ENCODE results near the gene LYSMD4. TPM values are rescaled to one million over a fixed set of nuclear protein-coding genes. Genes with fewer than 3 reads are reported as not detected.

LYSMD4 gene
- total and polyA plus RNA-seq, 9 donors: 8.0 to 15.5 (median 9.7) TPM

GRCh38 chr15:99709243-99709986, 23.8 kb downstream of the LYSMD4 start:
- peaks cover 39% of the 10 kb centered on the region for H3K4me1 ChIP-seq (ENCODE audit: control insufficient read depth, insufficient read depth, low read length)
- WGBS (ENCODE audit: insufficient coverage): 81% methylated on average over 10 of the region's 16 CpGs
- H3K4me3 ChIP-seq (ENCODE audit: low read length): no peak overlapping the region
- no peaks in the 10 kb centered on the region for H3K9me3 ChIP-seq (replicated peaks; ENCODE audit: control insufficient read depth, low read depth, low read length)
- H3K27ac ChIP-seq (ENCODE audit: low read length): peak overlapping the region; percentile 23
- DNase-seq: no peak
- no peaks in the 10 kb centered on the region for H3K27me3 ChIP-seq (ENCODE audit: control insufficient read depth, insufficient read depth, low read length)
- peaks cover 50% of the 10 kb centered on the region for H3K36me3 ChIP-seq (ENCODE audit: control insufficient read depth, insufficient read depth, low read length)

GRCh38 chr15:99708563-99708962, 24.7 kb downstream of the LYSMD4 start:
- no peaks in the 10 kb centered on the region for H3K27me3 ChIP-seq (ENCODE audit: control insufficient read depth, insufficient read depth, low read length)
- no peaks in the 10 kb centered on the region for H3K9me3 ChIP-seq (replicated peaks; ENCODE audit: control insufficient read depth, low read depth, low read length)
- no peak overlapping the region for H3K4me3 ChIP-seq (ENCODE audit: low read length)
- 32% methylated on average over 6 of the region's 7 CpGs for whole genome bisulfite sequencing (ENCODE audit: insufficient coverage)
- peak; percentile 77 for DNase-seq
- H3K4me1 ChIP-seq (ENCODE audit: control insufficient read depth, insufficient read depth, low read length): peaks cover 39% of the 10 kb centered on the region
- H3K27ac ChIP-seq (ENCODE audit: low read length): peak overlapping the region; percentile 23
- peaks cover 46% of the 10 kb centered on the region for H3K36me3 ChIP-seq (ENCODE audit: control insufficient read depth, insufficient read depth, low read length)

DNA sequence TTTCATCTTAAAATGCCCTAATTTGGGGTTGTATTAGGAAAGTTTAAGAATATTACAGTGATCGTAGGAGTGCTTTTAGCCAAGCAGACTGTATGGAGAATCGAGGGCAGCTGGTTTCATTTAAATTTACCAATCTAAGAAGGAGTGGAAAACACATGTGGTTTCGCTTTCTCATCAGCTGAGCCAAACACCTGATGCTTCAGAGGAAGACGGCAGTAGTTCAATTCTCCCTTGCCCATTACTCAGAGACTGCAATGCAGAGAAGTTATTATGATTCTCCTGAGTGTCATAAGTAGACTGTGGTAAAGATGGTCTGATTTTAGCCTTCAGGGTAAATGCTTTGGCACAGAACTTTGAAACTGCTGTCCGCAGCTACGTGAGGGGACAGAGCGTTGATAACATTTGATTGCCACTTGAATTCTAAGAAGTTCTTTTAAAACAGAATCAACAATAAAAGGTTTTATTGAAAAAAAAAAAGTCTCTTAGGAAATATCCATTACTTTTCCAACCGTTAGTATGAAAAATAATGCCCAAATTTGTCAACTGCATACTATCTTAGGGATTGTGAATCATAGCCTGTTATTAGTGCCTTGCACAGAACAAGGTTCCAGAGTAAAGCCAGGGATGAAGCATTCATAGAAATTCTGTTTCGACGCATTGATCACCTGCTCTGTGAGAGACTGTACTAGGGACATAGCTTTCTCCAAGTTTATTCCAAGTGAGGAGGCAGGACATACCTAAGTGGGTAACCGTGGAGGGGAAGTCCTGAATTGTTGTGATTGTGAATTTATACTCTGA, 25.6 kb downstream of the LYSMD4 start:
- 25% methylated on average over 1 of the region's 11 CpGs for WGBS (ENCODE audit: insufficient coverage)
- H3K27ac ChIP-seq (ENCODE audit: low read length): peak overlapping the region; percentile 68
- peaks cover 39% of the 10 kb centered on the region for H3K4me1 ChIP-seq (ENCODE audit: control insufficient read depth, insufficient read depth, low read length)
- no peaks in the 10 kb centered on the region for H3K9me3 ChIP-seq (replicated peaks; ENCODE audit: control insufficient read depth, low read depth, low read length)
- no peak overlapping the region for H3K4me3 ChIP-seq (ENCODE audit: low read length)
- H3K36me3 ChIP-seq (ENCODE audit: control insufficient read depth, insufficient read depth, low read length): peaks cover 41% of the 10 kb centered on the region
- peak; percentile 92 for DNase-seq
- H3K27me3 ChIP-seq (ENCODE audit: control insufficient read depth, insufficient read depth, low read length): no peaks in the 10 kb centered on the region

DNA sequence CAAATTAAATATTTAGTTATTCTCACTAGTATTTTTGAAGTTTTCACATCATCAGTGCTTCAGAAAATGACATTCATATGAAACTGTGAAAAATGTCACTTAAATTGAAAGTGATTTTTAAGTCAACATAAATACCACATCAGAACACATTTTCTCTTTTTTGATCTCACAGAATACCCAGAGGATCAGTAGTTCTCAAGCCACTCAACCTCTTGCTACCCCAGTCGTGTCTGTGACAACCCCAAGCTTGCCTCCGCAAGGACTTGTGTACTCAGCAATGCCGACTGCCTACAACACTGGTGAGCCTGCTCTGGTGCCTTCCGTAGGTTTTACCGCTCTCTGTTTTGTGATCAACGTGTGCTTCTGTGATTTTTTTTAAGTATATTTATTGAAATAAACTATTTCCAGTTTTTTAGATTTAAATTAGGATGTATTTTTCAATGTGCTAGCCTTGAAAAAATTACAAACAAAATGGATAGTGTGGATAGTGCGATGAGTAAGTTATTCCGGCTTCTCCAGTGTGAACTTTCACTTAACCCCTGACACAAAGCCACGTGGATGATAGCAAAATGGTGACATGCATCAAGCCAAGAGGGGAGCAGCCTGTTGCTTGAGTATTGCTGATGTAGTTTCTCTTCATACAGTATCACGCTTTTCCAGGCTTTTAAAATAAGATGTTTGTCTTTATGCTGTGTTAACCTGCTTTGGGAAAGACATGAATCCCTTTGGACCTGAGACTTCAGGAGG, 26.5 kb downstream of the LYSMD4 start:
- WGBS (ENCODE audit: insufficient coverage): 78% methylated on average over 5 of the region's 10 CpGs
- Histone ChIP-seq H3K4me1 (ENCODE audit: control insufficient read depth, insufficient read depth, low read length) (peaks cover 32% of the 10 kb centered on the region), H3K9me3 (replicated peaks; ENCODE audit: control insufficient read depth, low read depth, low read length) (no peaks in the 10 kb centered on the region), H3K36me3 (ENCODE audit: control insufficient read depth, insufficient read depth, low read length) (peaks cover 32% of the 10 kb centered on the region), H3K4me3 (ENCODE audit: low read length) (no peak overlapping the region), H3K27me3 (ENCODE audit: control insufficient read depth, insufficient read depth, low read length) (no peaks in the 10 kb centered on the region), H3K27ac (ENCODE audit: low read length) (peak overlapping the region; percentile 68)
- DNase-seq: no peak

- Histone ChIP-seq H3K4me3 (ENCODE audit: low read length) (no peak overlapping the region), H3K27ac (ENCODE audit: low read length) (peak overlapping the region; percentile 72), H3K9me3 (replicated peaks; ENCODE audit: control insufficient read depth, low read depth, low read length) (no peaks in the 10 kb centered on the region), H3K4me1 (ENCODE audit: control insufficient read depth, insufficient read depth, low read length) (peaks cover 19% of the 10 kb centered on the region), H3K27me3 (ENCODE audit: control insufficient read depth, insufficient read depth, low read length) (no peaks in the 10 kb centered on the region), H3K36me3 (ENCODE audit: control insufficient read depth, insufficient read depth, low read length) (peaks cover 12% of the 10 kb centered on the region)
- no CpG with 5 or more reads among the region's 3 CpGs for WGBS (ENCODE audit: insufficient coverage)
- peak; percentile 92 for DNase-seq
Measured at GRCh38 chr15:99704444-99704838, 28.8 kb downstream of the LYSMD4 start.

DNA sequence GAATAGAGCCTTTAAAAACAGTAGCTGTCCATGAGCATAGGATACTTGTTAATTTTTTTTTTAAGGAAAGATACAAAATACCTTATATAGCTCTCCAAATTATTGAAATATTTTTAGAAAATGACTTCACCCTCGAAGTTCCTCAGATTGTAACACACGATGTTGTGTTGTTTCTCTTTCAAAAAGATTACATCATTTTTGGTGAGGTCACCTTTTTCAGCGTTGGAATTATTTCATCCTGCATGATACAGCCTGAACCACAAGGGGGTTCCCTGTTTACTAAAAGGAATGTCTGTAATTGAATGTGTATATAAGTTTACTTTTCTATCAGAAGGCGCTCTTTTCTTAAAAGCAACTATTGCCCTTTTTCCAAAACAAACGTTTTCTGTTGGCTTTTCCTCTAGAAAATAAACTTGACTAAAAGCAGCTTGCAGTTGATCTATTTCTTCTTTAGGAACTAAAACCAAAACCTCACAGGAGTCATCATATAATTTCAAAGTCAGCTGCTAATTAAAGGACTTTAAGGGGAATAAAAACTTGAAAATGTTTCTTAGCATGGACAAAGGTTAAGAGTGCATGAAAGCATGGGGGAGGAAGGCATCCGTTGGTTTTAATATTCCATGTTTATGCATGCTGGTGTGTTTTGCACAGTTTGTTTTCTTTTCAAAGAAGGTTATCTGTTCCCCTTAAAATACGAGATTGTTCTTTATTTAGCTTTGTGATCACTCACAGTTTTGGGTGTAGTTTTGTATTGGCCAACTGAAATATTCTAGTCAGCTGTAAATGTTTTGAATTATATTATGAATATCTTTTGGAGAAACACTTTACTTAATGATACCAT, 29.4 kb downstream of the LYSMD4 start:
- H3K9me3 ChIP-seq (replicated peaks; ENCODE audit: control insufficient read depth, low read depth, low read length): no peaks in the 10 kb centered on the region
- H3K4me3 ChIP-seq (ENCODE audit: low read length): no peak overlapping the region
- no CpG with 5 or more reads among the region's 7 CpGs for WGBS (ENCODE audit: insufficient coverage)

DNA sequence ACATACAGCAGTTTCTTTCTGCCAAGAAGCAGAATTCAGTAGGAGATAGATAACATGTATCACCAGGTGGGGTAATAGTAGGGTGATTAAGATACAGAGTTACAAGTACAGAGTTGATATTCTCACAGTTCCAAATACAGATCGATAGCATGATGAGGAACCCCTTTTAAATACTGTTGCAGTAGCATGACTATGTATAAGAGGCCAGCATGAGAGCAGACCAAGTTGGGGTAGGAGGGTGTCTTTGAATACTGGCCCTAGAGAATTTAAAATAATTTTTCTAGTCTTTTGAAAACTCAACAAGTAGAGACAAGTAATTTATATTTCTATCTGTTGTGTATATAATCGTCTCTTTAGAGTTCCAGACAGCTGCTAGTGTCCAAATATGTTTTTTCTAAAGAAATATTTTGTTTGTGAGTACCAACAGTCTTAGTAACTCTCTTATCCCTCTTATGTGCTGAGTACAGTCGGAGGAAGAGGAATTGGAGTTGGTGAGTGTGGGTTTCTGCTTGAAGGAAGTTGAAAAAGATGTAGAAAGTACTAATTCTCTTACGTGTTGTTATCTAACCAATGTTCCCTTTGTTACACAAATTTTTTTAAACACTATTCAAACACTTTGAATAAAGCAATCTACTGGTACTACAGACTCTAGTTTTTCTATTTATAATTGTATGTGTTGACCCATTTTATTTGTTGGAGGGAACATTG, 30.2 kb downstream of the LYSMD4 start:
- Histone ChIP-seq H3K36me3 (ENCODE audit: control insufficient read depth, insufficient read depth, low read length) (peaks cover 10% of the 10 kb centered on the region), H3K4me1 (ENCODE audit: control insufficient read depth, insufficient read depth, low read length) (peaks cover 7% of the 10 kb centered on the region), H3K9me3 (replicated peaks; ENCODE audit: control insufficient read depth, low read depth, low read length) (no peaks in the 10 kb centered on the region), H3K27me3 (ENCODE audit: control insufficient read depth, insufficient read depth, low read length) (no peaks in the 10 kb centered on the region), H3K27ac (ENCODE audit: low read length) (peak overlapping the region; percentile 72), H3K4me3 (ENCODE audit: low read length) (no peak overlapping the region)
- DNase-seq: peak; percentile 48
- no CpG with 5 or more reads among the region's 4 CpGs for WGBS (ENCODE audit: insufficient coverage)

More for the DNA sequence above, 29.4 kb downstream of the LYSMD4 start:
- Histone ChIP-seq H3K27ac (ENCODE audit: low read length) (peak overlapping the region; percentile 72), H3K27me3 (ENCODE audit: control insufficient read depth, insufficient read depth, low read length) (no peaks in the 10 kb centered on the region), H3K4me1 (ENCODE audit: control insufficient read depth, insufficient read depth, low read length) (peaks cover 15% of the 10 kb centered on the region), H3K36me3 (ENCODE audit: control insufficient read depth, insufficient read depth, low read length) (peaks cover 10% of the 10 kb centered on the region)
- peak; percentile 94 for DNase-seq

GRCh38 chr15:99696096-99696495, 37.1 kb downstream of the LYSMD4 start:
- no CpG with 5 or more reads among the region's 2 CpGs for WGBS (ENCODE audit: insufficient coverage)
- Histone ChIP-seq H3K9me3 (replicated peaks; ENCODE audit: control insufficient read depth, low read depth, low read length) (no peaks in the 10 kb centered on the region), H3K4me3 (ENCODE audit: low read length) (no peak overlapping the region), H3K27ac (ENCODE audit: low read length) (no peak overlapping the region), H3K27me3 (ENCODE audit: control insufficient read depth, insufficient read depth, low read length) (no peaks in the 10 kb centered on the region), H3K36me3 (ENCODE audit: control insufficient read depth, insufficient read depth, low read length) (peaks cover 20% of the 10 kb centered on the region), H3K4me1 (ENCODE audit: control insufficient read depth, insufficient read depth, low read length) (no peaks in the 10 kb centered on the region)
- DNase-seq: no peak

DNA sequence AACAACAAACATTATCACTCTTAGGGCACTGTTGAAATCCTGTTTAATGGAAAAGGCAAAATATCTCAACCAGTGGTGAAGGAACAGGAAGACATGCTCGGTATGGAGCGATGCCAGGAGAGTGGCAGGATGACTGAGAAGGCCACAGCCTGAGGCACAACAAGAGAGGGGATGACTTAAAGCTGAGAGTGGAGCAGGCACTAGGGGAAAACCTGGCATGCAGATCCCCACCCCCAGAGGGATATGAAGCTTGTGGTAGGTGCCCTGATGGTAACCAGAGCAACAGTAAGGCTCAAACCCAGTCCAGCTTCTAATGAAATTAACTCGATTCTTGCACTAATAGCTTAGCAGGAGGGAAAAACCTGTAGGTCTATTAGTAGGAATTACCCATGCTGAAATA, 40.4 kb downstream of the LYSMD4 start:
- no peak for DNase-seq
- WGBS (ENCODE audit: insufficient coverage): 89% methylated on average over 2 of the region's 3 CpGs
- H3K36me3 ChIP-seq (ENCODE audit: control insufficient read depth, insufficient read depth, low read length): peaks cover 29% of the 10 kb centered on the region
- H3K27ac ChIP-seq (ENCODE audit: low read length): no peak overlapping the region
- H3K4me3 ChIP-seq (ENCODE audit: low read length): no peak overlapping the region
- no peaks in the 10 kb centered on the region for H3K4me1 ChIP-seq (ENCODE audit: control insufficient read depth, insufficient read depth, low read length)
- no peaks in the 10 kb centered on the region for H3K9me3 ChIP-seq (replicated peaks; ENCODE audit: control insufficient read depth, low read depth, low read length)
- no peaks in the 10 kb centered on the region for H3K27me3 ChIP-seq (ENCODE audit: control insufficient read depth, insufficient read depth, low read length)
